PC-9 (cell line): ENCODE measurements around the gene SLC35B2.
"Not testable (repeated sequence)": the region's sequence is repeated elsewhere in the genome, so short reads cannot be mapped to it uniquely, and the experiment has no call there.

ENCODE experiments used
- EZH2 ChIP-seq: fragments of 200-600 bp; sonication (generic); IDR thresholded peaks from 2 replicates; pipeline ENCODE4 v1.8.0; 2017; ENCODE audit warnings: antibody characterized with exemption, low read depth
- TF ChIP-seq, protein P1 (sequence below): fragments of 200-600 bp; sonication (generic); conservative IDR thresholded peaks from 2 replicates; pipeline ENCODE4 v1.6.1; 2017; ENCODE audit warnings: mixed run types, antibody characterized with exemption, mild to moderate bottlenecking, moderate library complexity

GRCh38 chr6:44231426-44231825 lies 25.9 kb downstream of the SLC35B2 start:
- TF ChIP-seq, protein P1, sequence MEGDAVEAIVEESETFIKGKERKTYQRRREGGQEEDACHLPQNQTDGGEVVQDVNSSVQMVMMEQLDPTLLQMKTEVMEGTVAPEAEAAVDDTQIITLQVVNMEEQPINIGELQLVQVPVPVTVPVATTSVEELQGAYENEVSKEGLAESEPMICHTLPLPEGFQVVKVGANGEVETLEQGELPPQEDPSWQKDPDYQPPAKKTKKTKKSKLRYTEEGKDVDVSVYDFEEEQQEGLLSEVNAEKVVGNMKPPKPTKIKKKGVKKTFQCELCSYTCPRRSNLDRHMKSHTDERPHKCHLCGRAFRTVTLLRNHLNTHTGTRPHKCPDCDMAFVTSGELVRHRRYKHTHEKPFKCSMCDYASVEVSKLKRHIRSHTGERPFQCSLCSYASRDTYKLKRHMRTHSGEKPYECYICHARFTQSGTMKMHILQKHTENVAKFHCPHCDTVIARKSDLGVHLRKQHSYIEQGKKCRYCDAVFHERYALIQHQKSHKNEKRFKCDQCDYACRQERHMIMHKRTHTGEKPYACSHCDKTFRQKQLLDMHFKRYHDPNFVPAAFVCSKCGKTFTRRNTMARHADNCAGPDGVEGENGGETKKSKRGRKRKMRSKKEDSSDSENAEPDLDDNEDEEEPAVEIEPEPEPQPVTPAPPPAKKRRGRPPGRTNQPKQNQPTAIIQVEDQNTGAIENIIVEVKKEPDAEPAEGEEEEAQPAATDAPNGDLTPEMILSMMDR: not testable (repeated sequence)
- not testable (repeated sequence) for TF ChIP-seq EZH2
